ENCODE results near the gene CASP3. TPM values are rescaled to one million over a fixed set of nuclear protein-coding genes. Genes with fewer than 3 reads are reported as not detected.
"Not testable (repeated sequence)": the region's sequence is repeated elsewhere in the genome, so short reads cannot be mapped to it uniquely, and the experiment has no call there.

Gene CASP3
- total and polyA plus RNA-seq, 7 experiments from 2014 or later, result 2.9 to 73.4 (median 13.7) TPM

- no peak for ATAC-seq
- CTCF ChIA-PET, result no interaction called here
- H3K4me1 Mint-ChIP-seq, result peaks cover 4 to 12% (median 5%) of the 10 kb centered on the region in 7 donors
Measured at GRCh38 chr4:184596044-184596616, 53.1 kb downstream of the CASP3 start.

GRCh38 chr4:184595430-184595829 is 53.8 kb downstream of the CASP3 start:
- no peaks in the 10 kb centered on the region for H3K9me3 ChIP-seq (ENCODE audit: control insufficient read depth in 2 of 3, low read length in 3 of 3)
- Mint-ChIP-seq H3K4me3 (no peak overlapping the region), H3K27me3 (peaks cover 0 to 6% (median 2%) of the 10 kb centered on the region in 5 donors), H3K4me1 (peaks cover 0 to 6% (median 4%) of the 10 kb centered on the region in 7 donors), H3K36me3 (no peaks in the 10 kb centered on the region), H3K9me3 (peaks cover 0 to 1% (median 0%) of the 10 kb centered on the region in 11 donors), H3K27ac (no peak overlapping the region)
- H3K4me3 ChIP-seq (ENCODE audit: low read length), result no peak overlapping the region
- no peaks in the 10 kb centered on the region for H3K36me3 ChIP-seq (ENCODE audit: control insufficient read depth in 2 of 3, insufficient read depth in 3 of 3, low read length in 3 of 3)
- ATAC-seq (no peak), DNase-seq (no peak)
- H3K27me3 ChIP-seq (ENCODE audit: control insufficient read depth in 2 of 2, insufficient read depth in 2 of 2, low read length in 2 of 2), result no peaks in the 10 kb centered on the region
- H3K27ac ChIP-seq (ENCODE audit: low read depth, low read length), result no peak overlapping the region
- no peaks in the 10 kb centered on the region for H3K4me1 ChIP-seq (ENCODE audit: control insufficient read depth in 2 of 2, insufficient read depth in 2 of 2, low read length in 2 of 2)
- CTCF ChIA-PET, result no interaction called here
- intact Hi-C loops (cut with micrococcal nuclease), result no loop called here
- POLR2A ChIA-PET, result no interaction called here

More at GRCh38 chr4:184596044-184596616, 53.1 kb downstream of the CASP3 start:
- POLR2A ChIA-PET, result no interaction called here
- Histone ChIP-seq H3K27me3 (ENCODE audit: control insufficient read depth in 2 of 2, insufficient read depth in 2 of 2, low read length in 2 of 2) (no peaks in the 10 kb centered on the region), H3K36me3 (ENCODE audit: control insufficient read depth in 2 of 3, insufficient read depth in 3 of 3, low read length in 3 of 3) (no peaks in the 10 kb centered on the region), H3K9me3 (ENCODE audit: control insufficient read depth in 2 of 3, low read length in 3 of 3) (no peaks in the 10 kb centered on the region), H3K4me3 (ENCODE audit: low read length) (no peak overlapping the region), H3K27ac (ENCODE audit: low read depth, low read length) (no peak overlapping the region), H3K4me1 (ENCODE audit: control insufficient read depth in 2 of 2, insufficient read depth in 2 of 2, low read length in 2 of 2) (no peaks in the 10 kb centered on the region)
- no peak for DNase-seq
- H3K4me3 Mint-ChIP-seq, result no peak overlapping the region
- peaks cover 0 to 1% (median 0%) of the 10 kb centered on the region in 11 donors for H3K9me3 Mint-ChIP-seq
- H3K36me3 Mint-ChIP-seq, result no peaks in the 10 kb centered on the region
- H3K27me3 Mint-ChIP-seq, result peaks cover 0 to 6% (median 6%) of the 10 kb centered on the region in 5 donors
- H3K27ac Mint-ChIP-seq, result no peak overlapping the region
- intact Hi-C loops (cut with micrococcal nuclease), result no loop called here

- no peak for ATAC-seq
- POLR2A ChIA-PET, result no interaction called here
Measured at GRCh38 chr4:184593461-184593860, 55.8 kb downstream of the CASP3 start.

GRCh38 chr4:184591747-184592270 is 57.4 kb downstream of the CASP3 start:
- ATAC-seq; H3K27ac Mint-ChIP-seq; intact Hi-C loops (cut with micrococcal nuclease); POLR2A ChIA-PET; H3K4me3 ChIP-seq (ENCODE audit: low read length); H3K4me1 ChIP-seq (ENCODE audit: control insufficient read depth in 2 of 2, insufficient read depth in 2 of 2, low read length in 2 of 2); H3K4me3 Mint-ChIP-seq; H3K27ac ChIP-seq (ENCODE audit: low read depth, low read length); H3K9me3 Mint-ChIP-seq; H3K9me3 ChIP-seq (ENCODE audit: control insufficient read depth in 2 of 3, low read length in 3 of 3); H3K36me3 ChIP-seq (ENCODE audit: control insufficient read depth in 2 of 3, insufficient read depth in 3 of 3, low read length in 3 of 3); H3K27me3 Mint-ChIP-seq; H3K27me3 ChIP-seq (ENCODE audit: control insufficient read depth in 2 of 2, insufficient read depth in 2 of 2, low read length in 2 of 2); H3K4me1 Mint-ChIP-seq; H3K36me3 Mint-ChIP-seq; DNase-seq: not testable (repeated sequence)
- CTCF ChIA-PET, result interaction anchor here (0.6 kb wide), 1 partner anchor 344 kb away, joined by 3 read pairs; no protein-coding TSS in a partner anchor

More at GRCh38 chr4:184593461-184593860, 55.8 kb downstream of the CASP3 start:
- Mint-ChIP-seq H3K4me1 (peaks cover 0 to 3% (median 0%) of the 10 kb centered on the region in 7 donors), H3K9me3 (peaks cover 0 to 1% (median 0%) of the 10 kb centered on the region in 11 donors), H3K36me3 (no peaks in the 10 kb centered on the region), H3K27ac (no peak overlapping the region), H3K27me3 (peaks cover 0 to 6% (median 0%) of the 10 kb centered on the region in 5 donors), H3K4me3 (no peak overlapping the region)
- H3K36me3 ChIP-seq (ENCODE audit: control insufficient read depth in 2 of 3, insufficient read depth in 3 of 3, low read length in 3 of 3), result no peaks in the 10 kb centered on the region
- no peak for DNase-seq
- H3K27ac ChIP-seq (ENCODE audit: low read depth, low read length), result no peak overlapping the region
- no peaks in the 10 kb centered on the region for H3K27me3 ChIP-seq (ENCODE audit: control insufficient read depth in 2 of 2, insufficient read depth in 2 of 2, low read length in 2 of 2)
- no peak overlapping the region for H3K4me3 ChIP-seq (ENCODE audit: low read length)
- no peaks in the 10 kb centered on the region for H3K9me3 ChIP-seq (ENCODE audit: control insufficient read depth in 2 of 3, low read length in 3 of 3)
- no peaks in the 10 kb centered on the region for H3K4me1 ChIP-seq (ENCODE audit: control insufficient read depth in 2 of 2, insufficient read depth in 2 of 2, low read length in 2 of 2)
- CTCF ChIA-PET, result interaction anchor here (0.6 kb wide), 1 partner anchor 503 kb away, joined by 7 read pairs; no protein-coding TSS in a partner anchor
- intact Hi-C loops (cut with micrococcal nuclease), result no loop called here

GRCh38 chr4:184591070-184591677 is 58.1 kb downstream of the CASP3 start:
- DNase-seq (no peak), ATAC-seq (no peak)
- POLR2A ChIA-PET, result no interaction called here
- peaks cover 0 to 1% (median 0%) of the 10 kb centered on the region in 11 donors for H3K9me3 Mint-ChIP-seq
- intact Hi-C loops (cut with micrococcal nuclease), result no loop called here
- Histone ChIP-seq H3K4me1 (ENCODE audit: control insufficient read depth in 2 of 2, insufficient read depth in 2 of 2, low read length in 2 of 2) (no peaks in the 10 kb centered on the region), H3K36me3 (ENCODE audit: control insufficient read depth in 2 of 3, insufficient read depth in 3 of 3, low read length in 3 of 3) (no peaks in the 10 kb centered on the region), H3K27ac (ENCODE audit: low read depth, low read length) (no peak overlapping the region), H3K4me3 (ENCODE audit: low read length) (no peak overlapping the region), H3K9me3 (ENCODE audit: control insufficient read depth in 2 of 3, low read length in 3 of 3) (no peaks in the 10 kb centered on the region), H3K27me3 (ENCODE audit: control insufficient read depth in 2 of 2, insufficient read depth in 2 of 2, low read length in 2 of 2) (no peaks in the 10 kb centered on the region)
- peaks cover 0 to 5% (median 0%) of the 10 kb centered on the region in 5 donors for H3K27me3 Mint-ChIP-seq
- H3K36me3 Mint-ChIP-seq, result no peaks in the 10 kb centered on the region
- peaks cover 0 to 3% (median 0%) of the 10 kb centered on the region in 7 donors for H3K4me1 Mint-ChIP-seq
- H3K27ac Mint-ChIP-seq, result no peak overlapping the region
- H3K4me3 Mint-ChIP-seq, result no peak overlapping the region
- CTCF ChIA-PET, result no interaction called here

- no peaks in the 10 kb centered on the region for H3K36me3 Mint-ChIP-seq
- Histone ChIP-seq H3K27me3 (ENCODE audit: control insufficient read depth in 2 of 2, insufficient read depth in 2 of 2, low read length in 2 of 2) (no peaks in the 10 kb centered on the region), H3K9me3 (ENCODE audit: control insufficient read depth in 2 of 3, low read length in 3 of 3) (no peaks in the 10 kb centered on the region), H3K27ac (ENCODE audit: low read depth, low read length) (no peak overlapping the region), H3K4me1 (ENCODE audit: control insufficient read depth in 2 of 2, insufficient read depth in 2 of 2, low read length in 2 of 2) (no peaks in the 10 kb centered on the region), H3K36me3 (ENCODE audit: control insufficient read depth in 2 of 3, insufficient read depth in 3 of 3, low read length in 3 of 3) (no peaks in the 10 kb centered on the region), H3K4me3 (ENCODE audit: low read length) (no peak overlapping the region)
- H3K9me3 Mint-ChIP-seq, result peaks cover 0 to 1% (median 0%) of the 10 kb centered on the region in 11 donors
- H3K4me3 Mint-ChIP-seq, result no peak overlapping the region
- intact Hi-C loops (cut with micrococcal nuclease), result no loop called here
- peaks cover 0 to 5% (median 0%) of the 10 kb centered on the region in 5 donors for H3K27me3 Mint-ChIP-seq
- DNase-seq (no peak), ATAC-seq (no peak)
- H3K4me1 Mint-ChIP-seq, result peaks cover 0 to 3% (median 0%) of the 10 kb centered on the region in 7 donors
- CTCF ChIA-PET, result no interaction called here
- POLR2A ChIA-PET, result no interaction called here
- no peak overlapping the region for H3K27ac Mint-ChIP-seq
Measured at GRCh38 chr4:184590196-184590595, 59.1 kb downstream of the CASP3 start.
